ENCODE results near the gene SLC7A6OS.
A peak's percentile ranks its signal among the peaks of the same experiment; 100 is the strongest.

Gene SLC7A6OS

GRCh38 chr16:68282064-68282452 is 28.7 kb downstream of the SLC7A6OS start:
- Histone ChIP-seq H3K4me1 (ENCODE audit: control insufficient read depth, insufficient read depth, low read length, poor library complexity, severe bottlenecking) (peaks cover 74% of the 10 kb centered on the region), H3K4me3 (ENCODE audit: insufficient read depth, low read depth, low read length, poor library complexity, severe bottlenecking) (peak overlapping the region; percentile 13), H3K27ac (ENCODE audit: insufficient read depth, low read length, poor library complexity, severe bottlenecking) (peak overlapping the region; percentile 49), H3K27me3 (replicated peaks; ENCODE audit: control insufficient read depth, insufficient read depth, low read length, poor library complexity, severe bottlenecking) (no peaks in the 10 kb centered on the region), H3K9me3 (ENCODE audit: control insufficient read depth, low read length) (no peaks in the 10 kb centered on the region), H3K36me3 (ENCODE audit: control insufficient read depth, insufficient read depth, low read length) (no peaks in the 10 kb centered on the region)
- no peak for DNase-seq

DNA sequence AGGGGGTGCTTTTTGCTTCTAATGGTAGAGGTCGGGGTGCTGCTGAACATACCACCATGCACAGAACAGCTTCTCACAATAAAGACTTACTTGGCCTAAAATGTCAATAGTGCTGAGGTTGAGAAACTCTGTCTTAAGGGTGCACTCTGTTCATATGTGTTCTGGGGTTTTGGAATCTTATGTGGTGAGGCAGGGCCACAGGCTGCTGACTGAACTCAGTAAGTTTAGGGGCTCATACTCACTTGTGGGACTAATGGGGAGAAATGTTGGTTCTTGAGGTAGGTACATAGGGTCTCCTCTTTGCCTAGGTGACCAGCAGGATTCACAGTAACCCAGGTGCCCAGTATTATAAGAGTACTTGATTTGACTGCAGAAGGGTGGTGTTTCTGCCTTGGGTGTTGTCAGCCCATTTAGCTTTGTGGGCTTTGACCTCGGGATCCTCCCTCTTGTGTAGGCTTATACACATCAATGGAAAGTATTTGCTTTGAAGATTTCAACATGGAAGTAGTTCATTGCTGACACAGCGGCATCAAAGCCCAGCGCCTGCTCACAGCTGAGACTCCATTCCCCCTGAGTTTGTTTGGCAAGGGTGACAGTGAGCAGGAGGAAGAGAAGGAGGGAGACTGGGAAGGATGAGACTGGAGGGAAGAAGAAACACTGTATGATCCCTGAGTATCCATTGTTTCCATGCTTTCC is 29.2 kb downstream of the SLC7A6OS start:
- H3K4me3 ChIP-seq (ENCODE audit: insufficient read depth, low read depth, low read length, poor library complexity, severe bottlenecking) = peak overlapping the region; percentile 13
- no peaks in the 10 kb centered on the region for H3K36me3 ChIP-seq (ENCODE audit: control insufficient read depth, insufficient read depth, low read length)
- peak overlapping the region; percentile 49 for H3K27ac ChIP-seq (ENCODE audit: insufficient read depth, low read length, poor library complexity, severe bottlenecking)
- no peaks in the 10 kb centered on the region for H3K9me3 ChIP-seq (ENCODE audit: control insufficient read depth, low read length)
- DNase-seq = no peak
- H3K27me3 ChIP-seq (replicated peaks; ENCODE audit: control insufficient read depth, insufficient read depth, low read length, poor library complexity, severe bottlenecking) = no peaks in the 10 kb centered on the region
- peaks cover 74% of the 10 kb centered on the region for H3K4me1 ChIP-seq (ENCODE audit: control insufficient read depth, insufficient read depth, low read length, poor library complexity, severe bottlenecking)

GRCh38 chr16:68279726-68280558 is 30.8 kb downstream of the SLC7A6OS start:
- no peak overlapping the region for H3K4me3 ChIP-seq (ENCODE audit: insufficient read depth, low read depth, low read length, poor library complexity, severe bottlenecking)
- peak overlapping the region; percentile 33 for H3K27ac ChIP-seq (ENCODE audit: insufficient read depth, low read length, poor library complexity, severe bottlenecking)
- peaks cover 73% of the 10 kb centered on the region for H3K4me1 ChIP-seq (ENCODE audit: control insufficient read depth, insufficient read depth, low read length, poor library complexity, severe bottlenecking)
- peaks cover under 1% of the 10 kb centered on the region for H3K36me3 ChIP-seq (ENCODE audit: control insufficient read depth, insufficient read depth, low read length)
- no peaks in the 10 kb centered on the region for H3K27me3 ChIP-seq (replicated peaks; ENCODE audit: control insufficient read depth, insufficient read depth, low read length, poor library complexity, severe bottlenecking)
- H3K9me3 ChIP-seq (ENCODE audit: control insufficient read depth, low read length) = no peaks in the 10 kb centered on the region
- no peak for DNase-seq

DNA sequence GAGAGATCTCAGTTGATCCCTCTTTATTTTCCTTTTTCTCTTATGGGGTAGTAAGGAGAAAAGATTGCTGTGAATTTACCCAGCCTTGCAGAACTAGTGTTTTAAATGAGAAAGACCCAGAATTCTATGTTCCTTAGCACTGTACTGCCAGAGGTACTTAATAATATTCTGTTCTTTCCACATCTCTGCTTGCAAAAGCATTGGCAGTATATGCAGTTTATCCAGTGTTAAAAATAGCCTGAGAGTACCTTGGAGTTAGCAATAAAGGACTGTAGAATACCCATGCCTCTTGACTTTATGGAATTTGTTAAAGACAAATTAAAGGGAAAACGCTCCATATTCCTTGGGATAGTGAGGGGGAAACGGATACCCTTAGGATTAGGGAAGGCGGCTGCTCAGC is 34.5 kb downstream of the SLC7A6OS start:
- Histone ChIP-seq H3K4me1 (ENCODE audit: control insufficient read depth, insufficient read depth, low read length, poor library complexity, severe bottlenecking) (peaks cover 73% of the 10 kb centered on the region), H3K27me3 (replicated peaks; ENCODE audit: control insufficient read depth, insufficient read depth, low read length, poor library complexity, severe bottlenecking) (no peaks in the 10 kb centered on the region), H3K9me3 (ENCODE audit: control insufficient read depth, low read length) (no peaks in the 10 kb centered on the region), H3K36me3 (ENCODE audit: control insufficient read depth, insufficient read depth, low read length) (peaks cover 4% of the 10 kb centered on the region), H3K27ac (ENCODE audit: insufficient read depth, low read length, poor library complexity, severe bottlenecking) (peak overlapping the region; percentile 70), H3K4me3 (ENCODE audit: insufficient read depth, low read depth, low read length, poor library complexity, severe bottlenecking) (peak overlapping the region; percentile 15)
- no peak for DNase-seq

DNA sequence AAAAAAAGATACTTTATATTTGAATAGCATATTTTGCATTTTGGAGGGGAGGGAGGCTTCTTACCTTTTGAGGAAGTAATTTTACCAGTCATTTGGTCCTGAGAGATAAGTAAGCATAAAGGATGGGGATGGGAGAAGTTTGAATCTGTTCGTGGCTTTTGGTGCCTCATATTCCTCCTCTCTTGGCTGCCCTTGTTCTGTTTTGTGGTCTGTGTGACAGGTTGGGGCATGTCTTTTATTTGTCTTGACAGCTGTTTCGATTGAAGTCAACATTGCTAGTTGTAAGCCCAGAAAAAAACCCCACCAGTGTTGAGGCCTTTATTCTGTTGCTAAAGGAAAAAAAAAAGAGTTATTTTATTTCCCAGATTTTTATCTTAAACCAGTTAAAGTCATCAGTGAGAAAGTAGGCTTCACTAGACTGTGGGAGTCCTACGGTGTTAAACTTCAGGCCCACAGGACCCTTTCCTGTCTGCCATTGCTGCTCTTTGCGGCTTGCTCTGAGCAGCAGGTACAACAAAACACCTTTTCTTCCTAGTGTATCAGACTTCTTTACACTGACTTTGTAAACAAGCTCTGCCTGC is 35.0 kb downstream of the SLC7A6OS start:
- peak; percentile 28 to 51 (median 29) for DNase-seq
- Histone ChIP-seq H3K27me3 (replicated peaks; ENCODE audit: control insufficient read depth, insufficient read depth, low read length, poor library complexity, severe bottlenecking) (no peaks in the 10 kb centered on the region), H3K4me1 (ENCODE audit: control insufficient read depth, insufficient read depth, low read length, poor library complexity, severe bottlenecking) (peaks cover 72% of the 10 kb centered on the region), H3K27ac (ENCODE audit: insufficient read depth, low read length, poor library complexity, severe bottlenecking) (peak overlapping the region; percentile 70), H3K36me3 (ENCODE audit: control insufficient read depth, insufficient read depth, low read length) (peaks cover 4% of the 10 kb centered on the region), H3K9me3 (ENCODE audit: control insufficient read depth, low read length) (no peaks in the 10 kb centered on the region), H3K4me3 (ENCODE audit: insufficient read depth, low read depth, low read length, poor library complexity, severe bottlenecking) (peak overlapping the region; percentile 15)

GRCh38 chr16:68274441-68274840 is 36.3 kb downstream of the SLC7A6OS start:
- Histone ChIP-seq H3K9me3 (ENCODE audit: control insufficient read depth, low read length) (no peaks in the 10 kb centered on the region), H3K36me3 (ENCODE audit: control insufficient read depth, insufficient read depth, low read length) (peaks cover 4% of the 10 kb centered on the region), H3K4me1 (ENCODE audit: control insufficient read depth, insufficient read depth, low read length, poor library complexity, severe bottlenecking) (peaks cover 69% of the 10 kb centered on the region), H3K27ac (ENCODE audit: insufficient read depth, low read length, poor library complexity, severe bottlenecking) (peak overlapping the region; percentile 70), H3K27me3 (replicated peaks; ENCODE audit: control insufficient read depth, insufficient read depth, low read length, poor library complexity, severe bottlenecking) (no peaks in the 10 kb centered on the region), H3K4me3 (ENCODE audit: insufficient read depth, low read depth, low read length, poor library complexity, severe bottlenecking) (no peak overlapping the region)
- DNase-seq = no peak

DNA sequence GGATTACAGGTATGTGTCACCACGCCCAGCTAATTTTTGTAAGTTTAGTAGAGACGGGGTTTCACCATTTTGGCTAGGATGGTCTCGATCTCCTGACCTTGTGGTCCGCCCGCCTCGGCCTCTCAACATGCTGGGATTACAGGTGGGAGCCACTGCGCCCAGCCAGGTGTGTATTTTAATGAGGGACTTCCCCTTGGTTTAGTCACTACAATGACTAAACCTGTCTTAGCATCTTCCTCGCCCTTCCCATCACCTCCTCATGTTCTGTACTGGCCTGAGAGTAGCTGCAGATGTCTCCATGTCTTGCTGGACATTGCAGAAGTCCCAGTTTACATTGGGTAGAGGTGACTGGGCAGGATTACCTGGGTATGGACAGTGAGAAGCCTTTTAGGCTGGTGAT is 36.9 kb downstream of the SLC7A6OS start:
- peaks cover 71% of the 10 kb centered on the region for H3K4me1 ChIP-seq (ENCODE audit: control insufficient read depth, insufficient read depth, low read length, poor library complexity, severe bottlenecking)

GRCh38 chr16:68273459-68273858 is 37.3 kb downstream of the SLC7A6OS start:
- DNase-seq = no peak
- no peaks in the 10 kb centered on the region for H3K27me3 ChIP-seq (replicated peaks; ENCODE audit: control insufficient read depth, insufficient read depth, low read length, poor library complexity, severe bottlenecking)
- peaks cover 72% of the 10 kb centered on the region for H3K4me1 ChIP-seq (ENCODE audit: control insufficient read depth, insufficient read depth, low read length, poor library complexity, severe bottlenecking)
- no peaks in the 10 kb centered on the region for H3K9me3 ChIP-seq (ENCODE audit: control insufficient read depth, low read length)
- peak overlapping the region; percentile 70 for H3K27ac ChIP-seq (ENCODE audit: insufficient read depth, low read length, poor library complexity, severe bottlenecking)
- H3K4me3 ChIP-seq (ENCODE audit: insufficient read depth, low read depth, low read length, poor library complexity, severe bottlenecking) = no peak overlapping the region
- peaks cover 4% of the 10 kb centered on the region for H3K36me3 ChIP-seq (ENCODE audit: control insufficient read depth, insufficient read depth, low read length)

More for the DNA sequence above, 36.9 kb downstream of the SLC7A6OS start:
- no peak for DNase-seq
- peaks cover 4% of the 10 kb centered on the region for H3K36me3 ChIP-seq (ENCODE audit: control insufficient read depth, insufficient read depth, low read length)
- H3K4me3 ChIP-seq (ENCODE audit: insufficient read depth, low read depth, low read length, poor library complexity, severe bottlenecking) = peak overlapping the region; percentile 10
- no peaks in the 10 kb centered on the region for H3K27me3 ChIP-seq (replicated peaks; ENCODE audit: control insufficient read depth, insufficient read depth, low read length, poor library complexity, severe bottlenecking)
- H3K27ac ChIP-seq (ENCODE audit: insufficient read depth, low read length, poor library complexity, severe bottlenecking) = peak overlapping the region; percentile 70
- H3K9me3 ChIP-seq (ENCODE audit: control insufficient read depth, low read length) = no peaks in the 10 kb centered on the region

- Histone ChIP-seq H3K27me3 (replicated peaks; ENCODE audit: control insufficient read depth, insufficient read depth, low read length, poor library complexity, severe bottlenecking) (no peaks in the 10 kb centered on the region), H3K36me3 (ENCODE audit: control insufficient read depth, insufficient read depth, low read length) (peaks cover 4% of the 10 kb centered on the region), H3K9me3 (ENCODE audit: control insufficient read depth, low read length) (no peaks in the 10 kb centered on the region), H3K4me1 (ENCODE audit: control insufficient read depth, insufficient read depth, low read length, poor library complexity, severe bottlenecking) (peaks cover 80% of the 10 kb centered on the region), H3K27ac (ENCODE audit: insufficient read depth, low read length, poor library complexity, severe bottlenecking) (peak overlapping the region; percentile 70), H3K4me3 (ENCODE audit: insufficient read depth, low read depth, low read length, poor library complexity, severe bottlenecking) (peak overlapping the region; percentile 5)
- DNase-seq = peak; percentile 16 to 59 (median 44)
These were observed 38.1 kb downstream of the SLC7A6OS start for GRCh38 chr16:68272507-68273209.
